Measurements from ENCODE around the gene TWF1. TPM values are rescaled to one million over a fixed set of nuclear protein-coding genes. Genes with fewer than 3 reads are reported as not detected.

Gene TWF1
- total and polyA plus RNA-seq, 2 of the 8 experiments (the other 6 are each of a cell fraction or from before 2014, with no cell fraction given): 7.6 to 27.9 TPM

DNA sequence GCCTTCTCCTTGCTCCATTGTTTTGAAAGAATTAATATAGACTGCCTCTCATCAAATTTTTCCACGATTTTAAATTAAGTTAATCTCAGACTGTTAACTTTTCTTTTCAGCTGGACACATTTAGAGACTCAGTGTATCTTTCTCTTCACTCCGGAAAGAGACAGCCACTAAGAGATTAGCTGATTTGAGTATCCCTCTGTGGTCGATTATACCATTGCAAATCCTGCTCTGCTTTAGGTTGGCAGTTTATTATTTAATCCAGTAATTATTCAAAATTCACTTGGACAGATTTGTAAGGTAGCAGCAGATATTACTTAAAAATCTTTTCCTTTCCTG, 588 bp upstream of the TWF1 start (continued):
- TF ChIP-seq HDAC6 (IDR thresholded peaks at IDR 0.05; ENCODE audit: low read depth, low read length): no peak
- no peak for TF ChIP-seq TCF12 (IDR thresholded peaks at IDR 0.05; ENCODE audit: low read depth, low read length)
- TF ChIP-seq GTF2F1 (IDR thresholded peaks at IDR 0.05; ENCODE audit: borderline replicate concordance, low read depth, low read length): no peak
- no peak for TF ChIP-seq BRCA1 (IDR thresholded peaks at IDR 0.05; ENCODE audit: low read depth, low read length)

Measured in H1 (cell line).